HCT116 (cell line): ENCODE results near the gene CFAP74. TPM values are rescaled to one million over a fixed set of nuclear protein-coding genes. Genes with fewer than 3 reads are reported as not detected.

Source experiments
- ATAC-seq: fragments of 200-7000 bp; cut with Tn5 transposase; 2 replicates; pipeline ENCODE4 v1.9.1; 2020; ENCODE audit warnings: mild to moderate bottlenecking, moderate library complexity
- BruUV-seq: library from RNA; stranded (reverse); fragments of 400-500 nt; replicated peaks from 2 replicates; lab custom pipeline; 2021; lab: Mats Ljungman, UMichigan
- CTCF ChIA-PET: fragments of 300-600 bp; sonication (Branson Sonifier 250); formaldehyde crosslinking; loops from one replicate; lab custom pipeline; 2021; ENCODE audit warnings: antibody characterized with exemption; lab: Charles Lee
- POLR2A ChIA-PET: fragments of 300-600, 350-600 bp; sonication (Branson Sonifier 250); formaldehyde crosslinking; loops from one replicate; lab custom pipeline; 2021; ENCODE audit warnings: antibody characterized with exemption; lab: Charles Lee
- RAD21 ChIA-PET, 2 experiments: fragments of 300-600 bp; sonication (Branson Sonifier 250); formaldehyde crosslinking; loops; one replicate each; lab custom pipeline; 2023; ENCODE audit warnings: low total read pairs in 2 of 2; ENCODE audit not compliant: uncharacterized antibody in 2 of 2, unreplicated experiment in 2 of 2, low non-redundant PET in 1 of 2; lab: Charles Lee
- DNase-seq: peaks from one replicate; pipeline ENCODE4 v3.0.0-alpha.2; 2010; ENCODE audit warnings: low read depth, low spot score
- H2AFZ ChIP-seq: fragments of 200-600 bp; shearing (Covaris generic), sonication (generic); 2 replicates; pipeline ENCODE4 v1.6.1; 2017; ENCODE audit warnings: low read depth, mixed run types, mixed read lengths, antibody characterized with exemption, low read length; ENCODE audit not compliant: poor library complexity, severe bottlenecking
- H3K27ac ChIP-seq: 2 replicates; pipeline ENCODE4 v1.5.1; 2012; ENCODE audit warnings: low read depth, low read length
- H3K27me3 ChIP-seq: fragments of 200-600 bp; sonication (generic); 2 replicates; pipeline ENCODE4 v1.6.1; 2016; ENCODE audit warnings: mixed run types, low read length, mixed read lengths; ENCODE audit not compliant: insufficient read depth
- H3K36me3 ChIP-seq, 2 experiments: fragments of 200-500 bp in 1 of 2; fragments of 200-600 bp in 1 of 2; sonication (Bioruptor generic) in 1 of 2; sonication (generic) in 1 of 2; 2 replicates each; pipeline versions ENCODE4 v1.5.1 to v1.6.1; 2014 to 2016; ENCODE audit warnings: low read length in 2 of 2, inconsistent platforms in 1 of 2, mixed read lengths in 1 of 2, mixed run types in 1 of 2; ENCODE audit not compliant: insufficient read depth in 2 of 2, control insufficient read depth in 1 of 2
- H3K4me1 ChIP-seq, 2 experiments: fragments of 200-600 bp in 1 of 2; sonication (generic) in 1 of 2; 2 replicates each; pipeline versions ENCODE4 v1.5.1 to v1.6.1; 2012 to 2017; ENCODE audit warnings: low read length in 2 of 2, inconsistent platforms in 1 of 2, mild to moderate bottlenecking in 1 of 2, mixed read lengths in 1 of 2, mixed run types in 1 of 2, moderate library complexity in 1 of 2; ENCODE audit not compliant: insufficient read depth in 2 of 2, control insufficient read depth in 1 of 2
- H3K4me2 ChIP-seq: fragments of 200-600 bp; sonication (generic); 2 replicates; pipeline ENCODE4 v1.6.1; 2017; ENCODE audit warnings: mixed run types, low read length, mixed read lengths
- H3K4me3 ChIP-seq, 2 experiments: fragments of 200-600 bp in 1 of 2; sonication (generic) in 1 of 2; replicated peaks in 1 of 2; 2 replicates each; pipeline ENCODE4 v1.5.1; 2011 to 2016; ENCODE audit warnings: low read length in 2 of 2, control low read depth in 1 of 2, low read depth in 1 of 2, mild to moderate bottlenecking in 1 of 2, mixed read lengths in 1 of 2, mixed run types in 1 of 2
- H3K79me2 ChIP-seq: fragments of 200-600 bp; sonication (generic); 2 replicates; pipeline ENCODE4 v1.6.1; 2017; ENCODE audit warnings: mild to moderate bottlenecking, mixed run types, low read length, moderate library complexity, mixed read lengths; ENCODE audit not compliant: insufficient read depth
- H3K9ac ChIP-seq: fragments of 200-600 bp; sonication (generic); 2 replicates; pipeline ENCODE4 v1.6.1; 2016; ENCODE audit warnings: low read length, mixed read lengths
- H3K9me2 ChIP-seq: fragments of 200-600 bp; sonication (generic), shearing (Covaris generic); 2 replicates; pipeline ENCODE4 v1.6.1; 2017; ENCODE audit warnings: mixed run types, mild to moderate bottlenecking, moderate library complexity; ENCODE audit not compliant: insufficient read depth
- H3K9me3 ChIP-seq, 2 experiments: fragments of 200-500 bp in 1 of 2; fragments of 200-600 bp in 1 of 2; sonication (Bioruptor generic) in 1 of 2; sonication (generic) in 1 of 2; 2 replicates each; pipeline ENCODE4 v1.6.1; 2014 to 2017; ENCODE audit warnings: low read length in 2 of 2, mixed read lengths in 2 of 2, inconsistent platforms in 1 of 2, low read depth in 1 of 2, mild to moderate bottlenecking in 1 of 2, mixed run types in 1 of 2, moderate library complexity in 1 of 2; ENCODE audit not compliant: control insufficient read depth in 1 of 2, insufficient read depth in 1 of 2
- H4K20me1 ChIP-seq: fragments of 200-600 bp; sonication (generic), shearing (Covaris generic); 2 replicates; pipeline ENCODE4 v1.6.1; 2017; ENCODE audit warnings: mixed run types, mild to moderate bottlenecking, moderate library complexity; ENCODE audit not compliant: insufficient read depth
- ATF3 ChIP-seq: IDR thresholded peaks from 2 replicates; pipeline ENCODE4 v1.6.1; 2012
- CBX3 ChIP-seq: IDR thresholded peaks from 2 replicates; pipeline ENCODE4 v1.6.1; 2012; ENCODE audit warnings: low read depth
- EGR1 ChIP-seq: IDR thresholded peaks from 2 replicates; pipeline ENCODE4 v1.6.1; 2012; ENCODE audit warnings: low read depth
- ELF1 ChIP-seq: IDR thresholded peaks from 2 replicates; pipeline ENCODE4 v1.6.1; 2012; ENCODE audit warnings: low read depth, borderline replicate concordance
- EZH2 ChIP-seq: fragments of 200-600 bp; sonication (generic); IDR thresholded peaks from 2 replicates; pipeline ENCODE4 v1.6.1; 2017; ENCODE audit warnings: antibody characterized with exemption, mixed run types
- EZH2phosphoT487 ChIP-seq: fragments of 200-600 bp; IDR thresholded peaks from 2 replicates; pipeline ENCODE4 v1.6.1; 2018; ENCODE audit warnings: antibody characterized with exemption, borderline replicate concordance
- FOSL1 ChIP-seq: IDR thresholded peaks from 2 replicates; pipeline ENCODE4 v1.6.1; 2012; ENCODE audit warnings: low read depth
- JUND ChIP-seq: IDR thresholded peaks from 2 replicates; pipeline ENCODE4 v1.6.1; 2012
- POLR2A ChIP-seq: IDR thresholded peaks from 2 replicates; pipeline ENCODE4 v1.7.0; 2011; ENCODE audit warnings: borderline replicate concordance; ENCODE audit not compliant: insufficient read depth, insufficient read length; ENCODE audit errors: extremely low read depth
- POLR2AphosphoS5 ChIP-seq: IDR thresholded peaks from 2 replicates; pipeline ENCODE4 v1.6.1; 2011; ENCODE audit warnings: mild to moderate bottlenecking, low read depth, low read length, moderate library complexity
- RAD21 ChIP-seq: IDR thresholded peaks from 2 replicates; pipeline ENCODE4 v1.6.1; 2012; ENCODE audit warnings: low read depth, mild to moderate bottlenecking
- REST ChIP-seq: IDR thresholded peaks from 2 replicates; pipeline ENCODE4 v1.6.1; 2012; ENCODE audit warnings: low read depth
- SIN3A ChIP-seq: IDR thresholded peaks from 2 replicates; pipeline ENCODE4 v1.6.1; 2012; ENCODE audit warnings: low read depth
- SP1 ChIP-seq: IDR thresholded peaks from 2 replicates; pipeline ENCODE4 v1.6.1; 2012; ENCODE audit warnings: low read depth
- ZBTB33 ChIP-seq: IDR thresholded peaks from 2 replicates; pipeline ENCODE4 v1.6.1; 2011; ENCODE audit warnings: mild to moderate bottlenecking, low read length, moderate library complexity; ENCODE audit not compliant: insufficient replicate concordance; ENCODE audit errors: extremely low read depth
- ZFX ChIP-seq: fragments of 450-650 bp; IDR thresholded peaks from 2 replicates; pipeline ENCODE4 v1.6.1; 2017
- intact Hi-C: fragments of 100-400 bp; cut with micrococcal nuclease; formaldehyde crosslinking; loops from 2 replicates; pipeline ENCODE4 v1.10.0; 2022
- total RNA-seq: library from RNA; stranded (reverse); gene quantifications from one replicate; pipeline ENCODE4 v1.2.1, GENCODE V29; 2021; ENCODE audit not compliant: unreplicated experiment
- TF ChIP-seq, protein P1 (sequence below): IDR thresholded peaks from 2 replicates; pipeline ENCODE4 v1.6.1; 2012

The CFAP74 gene
- total RNA-seq, 1 experiment from 2014 or later: 4.9 TPM

- no peak for TF ChIP-seq REST
- TF ChIP-seq ELF1: no peak
- no peak for TF ChIP-seq SP1
- TF ChIP-seq JUND: no peak
- no peak for TF ChIP-seq EZH2
- no peak for TF ChIP-seq ATF3
Observed at GRCh38 chr1:1973716-1974642, 29.6 kb downstream of the CFAP74 start (continued).

DNA sequence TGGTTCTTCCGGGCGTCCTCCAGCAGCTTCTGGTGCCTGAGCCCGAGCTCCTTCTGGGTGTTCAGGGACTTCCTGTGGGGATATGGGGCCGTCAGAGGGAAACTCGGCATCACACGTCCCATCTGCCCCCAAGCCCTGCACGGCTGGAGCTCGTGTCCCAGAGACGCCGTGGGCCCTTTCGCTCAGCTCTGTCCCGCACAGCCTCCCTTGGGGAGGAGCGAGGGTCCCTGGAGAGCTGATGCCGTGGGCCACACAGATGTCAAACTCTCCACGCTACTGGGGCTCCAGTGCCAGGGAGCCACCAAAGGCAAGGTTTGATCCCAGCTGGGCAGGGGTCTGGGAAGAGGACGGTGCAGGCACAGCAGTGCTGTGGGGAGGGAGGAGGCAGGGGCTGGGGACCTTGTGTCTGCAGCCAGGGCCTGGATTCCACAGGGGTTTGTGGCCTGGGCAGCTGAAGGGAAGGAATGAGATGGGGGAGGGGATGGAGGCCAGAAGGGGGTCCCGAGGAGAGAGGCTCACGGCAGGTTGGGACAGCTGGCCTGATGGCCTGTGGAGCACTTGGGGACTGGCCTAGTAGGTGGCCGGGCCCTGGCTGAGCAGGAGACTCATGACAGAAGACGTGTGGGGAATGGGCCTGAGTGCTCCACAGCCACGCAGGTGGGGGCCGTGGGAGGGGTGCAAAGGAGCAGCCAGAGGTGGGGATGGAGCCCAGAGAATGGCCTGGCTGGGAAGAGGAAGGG lies 30.4 kb downstream of the CFAP74 start:
- RAD21 ChIA-PET: no interaction called here
- POLR2A ChIA-PET: no interaction called here
- intact Hi-C loops: no loop called here
- Histone ChIP-seq H3K79me2 (no peaks in the 10 kb centered on the region), H3K9ac (no peak overlapping the region), H3K4me3 (no peak overlapping the region), H3K4me2 (no peak overlapping the region), H2AFZ (no peak overlapping the region), H3K9me3 (no peaks in the 10 kb centered on the region; a peak in 1 of 4 replicates), H3K27ac (no peak overlapping the region), H3K9me2 (no peaks in the 10 kb centered on the region), H4K20me1 (no peaks in the 10 kb centered on the region), H3K4me1 (peaks cover 12 to 39% of the 10 kb centered on the region in 2 experiments), H3K27me3 (no peaks in the 10 kb centered on the region), H3K36me3 (no peaks in the 10 kb centered on the region)
- ATAC-seq (no peak), DNase-seq (no peak)
- CTCF ChIA-PET: no interaction called here
- no TSS peak for BruUV-seq
- TF ChIP-seq ZBTB33 (no peak), POLR2A (no peak), EZH2 (no peak), SIN3A (no peak), RAD21 (no peak), ZFX (no peak), EZH2phosphoT487 (no peak), POLR2AphosphoS5 (no peak), CBX3 (no peak), FOSL1 (no peak), JUND (no peak), EGR1 (no peak), ELF1 (no peak)
- TF ChIP-seq, protein P1, sequence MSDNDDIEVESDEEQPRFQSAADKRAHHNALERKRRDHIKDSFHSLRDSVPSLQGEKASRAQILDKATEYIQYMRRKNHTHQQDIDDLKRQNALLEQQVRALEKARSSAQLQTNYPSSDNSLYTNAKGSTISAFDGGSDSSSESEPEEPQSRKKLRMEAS: no peak
